Mucosa of descending colon (tissue), 3 donors: Measurements from ENCODE around the gene WNT7B. TPM values are rescaled to one million over a fixed set of nuclear protein-coding genes. Genes with fewer than 3 reads are reported as not detected.

ENCODE experiments used
- ATAC-seq: fragments of 200-7000 bp; cut with Tn5 transposase; one replicate; pipeline ENCODE4 v1.9.1; 2020; ENCODE audit warnings: mild to moderate bottlenecking, moderate library complexity
- DNase-seq, 3 donors: peaks; one replicate each; pipeline ENCODE4 v3.0.0-alpha.2; 2020
- H3K36me3 ChIP-seq: fragments of 200-600 bp; one replicate; pipeline ENCODE4 v1.8.0; 2021; ENCODE audit warnings: low read depth, mild to moderate bottlenecking
- H3K4me1 ChIP-seq: fragments of 200-600 bp; one replicate; pipeline ENCODE4 v1.8.0; 2021; ENCODE audit warnings: low read depth, mild to moderate bottlenecking
- H3K4me3 ChIP-seq: fragments of 200-600 bp; one replicate; pipeline ENCODE4 v1.8.0; 2021; ENCODE audit warnings: mild to moderate bottlenecking
- H3K9me3 ChIP-seq: fragments of 200-600 bp; one replicate; pipeline ENCODE4 v1.8.0; 2021; ENCODE audit warnings: mild to moderate bottlenecking
- CTCF ChIP-seq: fragments of 200-600 bp; IDR thresholded peaks from one replicate; pipeline ENCODE4 v1.8.0; 2022; ENCODE audit warnings: antibody characterized with exemption, mild to moderate bottlenecking
- intact Hi-C, 2 donors: fragments of 100-400 bp; cut with DNase I in 1 of 2; cut with micrococcal nuclease in 1 of 2; formaldehyde crosslinking; loops; one replicate each; pipeline versions ENCODE4 v1.11.0 to v1.11.1; 2022; cut with DNase I, micrococcal nuclease
- total RNA-seq, 3 donors: library from RNA; stranded (reverse); fragmentation: NEBNext Ultra II Directional in 2 of 3; extraction: Animal tissue kit (Norgen Biotek cat#: 25700) in 2 of 3; gene quantifications; one replicate each; pipeline versions ENCODE4 v1.2.1 to v1.2.4, GENCODE V29; 2021 to 2023
- donor health status: DM: no; HTN: no; CAD: no; lungs with moderate emphysema.
- donor health status: DM: no; HTN: no; CAD: no.
- donor health status: DM: no; HTN: yes; CAD: no.

WNT7B gene
- total RNA-seq, 3 donors from 2014 or later = not detected

- H3K4me3 ChIP-seq = peak overlapping the region; percentile 28
- intact Hi-C loops = loop anchor here in 1 of 2 donors (10.0 kb wide), 1 partner anchor 61 kb away; no protein-coding TSS in a partner anchor
- DNase-seq = peak; percentile 95
- TF ChIP-seq CTCF = peak; percentile 88
- peaks cover 7% of the 10 kb centered on the region for H3K9me3 ChIP-seq
- H3K36me3 ChIP-seq = no peaks in the 10 kb centered on the region
- ATAC-seq = peak; percentile 94
- peaks cover 10% of the 10 kb centered on the region for H3K4me1 ChIP-seq
Observed at GRCh38 chr22:46013460-46014416, 36.8 kb upstream of the WNT7B start.

- intact Hi-C loops = loop anchor here in 1 of 2 donors (10.0 kb wide), 1 partner anchor 62 kb away; no protein-coding TSS in a partner anchor
- TF ChIP-seq CTCF = no peak
- Histone ChIP-seq H3K36me3 (no peaks in the 10 kb centered on the region), H3K4me1 (peaks cover 10% of the 10 kb centered on the region), H3K4me3 (no peak overlapping the region), H3K9me3 (peaks cover 7% of the 10 kb centered on the region)
- no peak for ATAC-seq
- DNase-seq = peak in 2 of 3 donors; percentile 63 to 65
Observed at GRCh38 chr22:46012881-46013281, 35.9 kb upstream of the WNT7B start.

GRCh38 chr22:46012182-46012880 lies 35.4 kb upstream of the WNT7B start:
- H3K4me3 ChIP-seq = no peak overlapping the region
- peaks cover 7% of the 10 kb centered on the region for H3K9me3 ChIP-seq
- TF ChIP-seq CTCF = no peak
- peaks cover 11% of the 10 kb centered on the region for H3K4me1 ChIP-seq
- peak in 2 of 3 donors; percentile 39 to 51 for DNase-seq
- ATAC-seq = no peak
- H3K36me3 ChIP-seq = no peaks in the 10 kb centered on the region
- intact Hi-C loops = loop anchor here in 1 of 2 donors (10.0 kb wide), 1 partner anchor 62 kb away; no protein-coding TSS in a partner anchor

GRCh38 chr22:46011627-46012181 lies 34.7 kb upstream of the WNT7B start:
- Histone ChIP-seq H3K36me3 (no peaks in the 10 kb centered on the region), H3K4me1 (peaks cover 18% of the 10 kb centered on the region), H3K4me3 (no peak overlapping the region), H3K9me3 (peaks cover 7% of the 10 kb centered on the region)
- intact Hi-C loops = loop anchor here in 1 of 2 donors (10.0 kb wide), 1 partner anchor 63 kb away; no protein-coding TSS in a partner anchor
- no peak for TF ChIP-seq CTCF
- ATAC-seq = no peak
- peak in 1 of 3 donors; percentile 23 for DNase-seq

DNA sequence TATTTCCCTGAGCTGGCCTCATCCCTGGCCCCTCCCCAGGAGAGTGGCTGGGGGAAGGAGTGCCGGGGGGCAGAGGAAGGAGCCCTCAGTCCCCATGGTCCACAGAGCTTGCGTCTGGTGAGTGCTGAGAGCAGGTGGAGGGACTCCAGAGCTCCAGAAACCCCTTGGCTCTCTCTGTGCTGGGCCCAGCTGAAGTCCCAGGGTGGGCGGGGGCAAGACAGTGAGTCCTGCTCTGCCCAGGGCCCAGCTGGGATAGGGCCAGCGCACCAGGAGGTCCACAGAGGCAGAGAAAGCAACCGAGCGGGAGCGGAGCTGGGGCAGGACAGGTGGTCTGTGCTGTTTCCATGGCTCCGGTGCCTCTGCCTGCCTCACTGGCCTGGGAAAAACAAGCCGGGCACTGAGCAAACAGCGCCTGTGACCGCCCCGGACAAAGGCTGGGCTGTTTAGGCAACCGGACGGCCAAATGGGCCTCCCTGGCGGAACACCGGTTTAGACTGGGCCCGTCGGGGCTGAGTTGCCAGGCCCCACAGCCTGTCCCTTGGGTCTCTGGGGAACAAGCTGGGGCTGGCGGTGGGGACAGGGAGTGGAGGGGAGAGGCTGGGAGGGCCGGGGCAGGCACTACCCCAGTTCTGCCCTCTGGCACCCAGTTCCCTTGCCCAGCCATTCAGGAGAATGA lies 34.1 kb upstream of the WNT7B start:
- DNase-seq (peak in 2 of 3 donors; percentile 30 to 52), ATAC-seq (no peak)
- Histone ChIP-seq H3K36me3 (no peaks in the 10 kb centered on the region), H3K4me3 (no peak overlapping the region), H3K4me1 (peaks cover 22% of the 10 kb centered on the region), H3K9me3 (peaks cover 7% of the 10 kb centered on the region)
- intact Hi-C loops = loop anchor here in 1 of 2 donors (10.0 kb wide), 1 partner anchor 64 kb away; no protein-coding TSS in a partner anchor
- no peak for TF ChIP-seq CTCF
